HG03097 (cell line): ENCODE data around the gene SCAI.
"Not testable (repeated sequence)": the region's sequence is repeated elsewhere in the genome, so short reads cannot be mapped to it uniquely, and the experiment has no call there.

Experiments used
- ATAC-seq: cut with Tn5 transposase; IDR thresholded peaks from one replicate; pipeline ENCODE4 v1.9.1; 2021; ENCODE audit not compliant: unreplicated experiment, low FRiP score

The SCAI gene

DNA sequence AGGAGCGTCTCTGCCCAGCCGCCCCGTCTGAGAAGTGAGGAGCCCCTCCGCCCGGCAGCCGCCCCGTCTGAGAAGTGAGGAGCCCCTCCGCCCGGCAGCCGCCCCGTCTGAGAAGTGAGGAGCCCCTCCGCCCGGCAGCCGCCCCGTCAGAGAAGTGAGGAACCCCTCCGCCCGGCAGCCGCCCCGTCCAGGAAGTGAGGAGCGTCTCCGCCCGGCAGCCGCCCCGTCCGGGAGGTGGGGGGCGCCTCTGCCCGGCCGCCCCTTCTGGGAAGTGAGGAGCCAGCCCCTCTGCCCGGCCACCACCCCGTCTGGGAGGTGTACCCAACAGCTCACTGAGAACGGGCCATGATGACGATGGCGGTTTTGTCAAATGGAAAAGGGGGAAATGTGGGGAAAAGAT lies 34.8 kb downstream of the SCAI start:
- not testable (repeated sequence) for ATAC-seq

DNA sequence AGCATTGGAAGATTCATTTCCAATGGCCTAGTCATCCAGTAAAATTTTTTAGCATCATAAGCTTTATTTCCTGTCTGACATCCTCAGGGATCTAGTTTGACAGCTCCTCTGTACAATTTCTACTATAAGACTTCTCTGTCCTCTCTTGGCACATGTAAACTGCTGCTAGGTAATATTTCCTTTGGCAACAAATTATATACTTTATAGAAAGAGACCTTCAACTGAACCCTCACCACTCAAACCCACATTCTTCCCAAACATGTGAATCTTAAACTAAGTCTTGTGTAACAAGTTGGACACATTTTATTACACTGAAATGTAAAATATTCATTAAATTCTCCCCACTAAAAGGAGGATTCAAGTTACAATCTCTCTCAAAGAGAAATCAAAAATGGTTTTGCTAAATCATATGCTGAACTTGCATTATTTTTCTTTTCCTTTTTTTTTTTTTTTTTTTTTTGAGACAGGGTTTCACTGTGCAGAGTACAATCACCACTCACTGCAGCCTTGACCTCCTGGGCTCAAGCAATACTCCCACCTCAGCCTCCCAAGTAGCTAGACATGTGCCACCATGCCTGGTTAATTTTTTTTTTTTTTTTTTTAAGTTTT lies 36.9 kb downstream of the SCAI start:
- no peak for ATAC-seq

- ATAC-seq, result no peak
These were observed 39.4 kb downstream of the SCAI start for GRCh38 chr9:125103770-125104460.

- ATAC-seq, result no peak
These were observed 40.3 kb downstream of the SCAI start for GRCh38 chr9:125103021-125103420.

DNA sequence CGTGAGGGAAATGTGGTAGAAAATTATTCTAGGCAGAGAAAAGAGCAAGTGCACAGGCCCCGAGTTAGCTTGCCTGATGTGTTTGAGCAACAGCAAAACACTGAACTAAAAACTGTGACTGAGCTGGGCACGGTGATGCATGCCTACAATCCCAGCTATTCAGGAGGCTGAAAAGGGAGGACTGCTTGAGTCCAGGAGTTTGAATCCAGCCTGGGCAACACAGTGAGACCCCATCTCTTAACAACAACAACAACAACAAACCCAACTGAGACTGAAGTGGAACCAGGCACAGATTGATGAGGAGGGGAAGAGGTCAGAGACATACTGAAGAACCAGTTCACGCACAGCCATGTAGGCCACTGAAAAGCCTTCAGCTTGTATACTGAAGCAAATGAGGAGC lies 42.5 kb downstream of the SCAI start:
- ATAC-seq, result no peak

- ATAC-seq, result no peak
These were observed 43.5 kb downstream of the SCAI start for GRCh38 chr9:125099816-125100215.

DNA sequence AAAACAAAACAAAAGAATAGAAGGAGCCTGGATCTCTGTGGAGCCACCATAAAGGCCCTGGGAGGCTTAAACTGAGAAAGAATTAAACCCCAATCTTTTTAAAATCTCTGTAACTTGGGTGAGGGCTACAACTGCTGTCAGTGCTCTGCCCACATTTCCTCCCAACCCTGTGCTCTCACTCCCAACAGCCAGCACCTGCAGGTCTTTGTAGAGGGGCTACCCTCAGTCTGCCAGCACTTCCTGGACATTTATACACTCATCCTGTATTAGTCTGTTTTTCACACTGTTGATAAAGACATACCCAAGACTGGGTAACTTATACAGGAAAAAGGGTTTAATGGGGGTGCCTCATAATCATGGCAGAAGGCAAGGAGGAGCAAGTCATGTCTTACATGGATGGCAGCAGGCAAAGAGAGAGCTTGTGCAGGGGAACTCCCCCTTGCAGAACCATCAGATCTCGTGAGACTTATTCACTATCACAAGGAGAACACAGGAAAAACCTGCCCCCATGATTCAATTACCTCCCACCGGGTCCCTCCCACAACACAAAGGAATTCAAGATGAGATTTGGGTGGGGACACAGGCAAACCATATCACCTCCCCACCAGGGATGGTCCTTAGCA lies 47.4 kb downstream of the SCAI start:
- no peak for ATAC-seq

- ATAC-seq, result no peak
These were observed 52.2 kb downstream of the SCAI start for GRCh38 chr9:125091121-125091520.

DNA sequence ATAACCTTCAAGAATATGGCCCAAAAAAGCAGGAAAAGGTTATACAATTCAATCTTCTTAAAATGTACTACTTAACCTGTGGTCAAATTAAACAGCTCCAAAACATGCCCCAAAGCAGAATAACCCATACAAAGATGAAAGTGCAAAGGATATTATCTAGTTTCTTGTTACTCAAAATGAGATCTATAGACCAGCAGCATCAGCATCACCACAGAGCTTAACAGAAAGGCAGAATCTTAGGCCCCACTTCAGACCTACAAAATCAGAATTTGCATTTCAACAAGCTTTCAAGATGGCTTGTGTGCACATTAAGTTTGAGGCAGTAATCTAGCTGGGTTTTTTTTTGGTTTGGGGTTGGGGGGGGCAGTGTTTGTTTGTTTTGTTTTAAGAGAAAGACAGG lies 54.0 kb downstream of the SCAI start:
- ATAC-seq, result no peak

GRCh38 chr9:125088752-125089151 lies 54.6 kb downstream of the SCAI start:
- ATAC-seq, result no peak

DNA sequence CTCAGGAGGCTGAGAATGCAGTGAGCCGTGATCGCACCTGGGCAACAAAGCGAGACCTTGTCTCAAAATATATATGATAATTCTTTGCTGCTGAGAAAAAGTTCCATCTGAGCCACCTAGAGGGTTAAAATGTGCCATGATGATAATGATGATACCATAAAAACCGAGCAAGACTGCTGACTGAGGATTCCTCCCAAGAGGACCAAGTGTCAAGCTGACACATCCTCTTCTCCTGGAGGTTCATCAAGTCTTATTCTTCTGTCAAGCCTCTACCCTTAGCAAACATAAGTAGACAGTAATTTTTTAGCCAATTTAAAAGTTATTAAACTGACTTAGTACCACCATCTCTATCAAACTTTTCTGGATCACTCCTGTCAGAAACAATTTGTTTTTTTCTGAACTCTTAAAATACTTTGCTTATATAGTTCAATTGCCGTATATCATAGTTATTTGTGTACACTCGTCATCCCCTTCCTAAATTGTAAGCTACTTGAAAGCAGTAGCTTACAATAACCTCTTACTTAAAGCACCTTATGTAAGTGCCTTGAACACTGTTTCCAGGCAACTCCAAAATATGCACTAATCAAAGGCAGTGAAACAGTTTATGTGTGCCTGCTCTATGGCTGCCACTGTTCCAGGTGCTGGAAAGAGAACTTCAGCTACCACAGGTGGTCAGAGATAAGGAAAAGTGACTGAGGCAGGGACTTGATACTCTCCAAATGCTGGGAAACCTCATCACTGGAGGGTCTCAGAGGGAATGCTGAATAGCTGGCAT lies 57.4 kb downstream of the SCAI start:
- ATAC-seq, result no peak

GRCh38 chr9:125082197-125082596 lies 61.1 kb downstream of the SCAI start:
- ATAC-seq, result not testable (repeated sequence)

DNA sequence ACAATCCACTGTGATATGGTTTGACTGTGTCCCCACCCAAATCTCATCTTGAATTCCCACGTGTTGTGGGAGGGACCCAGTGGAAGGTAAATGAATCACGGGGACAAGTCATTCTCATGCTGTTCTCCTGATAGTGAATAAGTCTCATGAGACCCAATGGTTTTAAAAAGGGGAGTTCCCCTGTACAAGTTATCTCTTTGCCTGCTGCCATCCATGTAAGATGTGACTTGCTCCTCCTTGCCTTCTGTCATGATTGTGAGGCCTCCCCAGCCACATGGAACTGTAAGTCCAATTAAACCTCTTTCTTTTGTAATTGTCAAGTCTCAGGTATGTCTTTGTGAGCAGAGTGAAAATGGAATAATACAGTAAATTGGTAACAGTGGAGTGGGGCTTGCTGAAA lies 62.5 kb downstream of the SCAI start:
- not testable (repeated sequence) for ATAC-seq

- ATAC-seq, result no peak
These were observed 63.4 kb downstream of the SCAI start for GRCh38 chr9:125079931-125080330.

- no peak for ATAC-seq
These were observed 67.3 kb downstream of the SCAI start for GRCh38 chr9:125075997-125076396.

- no peak for ATAC-seq
These were observed 68.4 kb downstream of the SCAI start for GRCh38 chr9:125074976-125075375.

DNA sequence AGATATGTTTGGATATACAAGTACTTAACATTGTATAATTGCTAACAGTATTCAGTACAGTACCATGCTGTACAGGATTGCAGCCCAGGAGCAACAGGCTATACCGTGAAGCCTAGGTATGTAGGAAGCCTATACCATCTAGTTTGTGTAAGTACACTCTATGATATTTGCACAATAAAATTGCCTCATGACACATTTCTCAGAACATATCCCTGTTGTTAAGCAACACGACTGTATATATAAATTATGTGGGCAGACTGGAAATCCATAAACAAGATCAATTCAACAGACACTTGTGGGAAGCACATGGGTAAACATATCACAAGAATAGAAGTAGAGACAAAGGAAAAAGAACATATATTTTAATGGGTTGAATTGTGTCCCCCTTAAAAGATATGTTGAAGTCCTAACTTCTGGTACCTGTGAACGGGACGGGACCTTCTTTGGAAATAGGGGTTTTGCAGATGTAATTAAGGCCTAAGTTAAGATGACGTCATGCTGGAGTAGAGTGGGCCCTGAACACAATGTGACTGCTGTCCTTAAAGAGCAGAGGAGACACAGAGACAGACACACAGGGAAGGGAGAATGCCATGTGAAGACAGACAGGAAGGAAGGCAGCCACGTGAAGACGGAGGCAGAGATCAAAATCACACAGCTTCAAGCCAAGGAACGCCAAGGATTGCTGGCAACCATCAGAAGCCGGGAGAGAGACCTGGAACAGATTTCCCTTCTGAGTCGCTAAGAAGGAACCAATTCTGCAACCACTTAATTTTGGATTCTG lies 76.3 kb downstream of the SCAI start:
- ATAC-seq, result no peak

- ATAC-seq, result no peak
These were observed 81.9 kb downstream of the SCAI start for GRCh38 chr9:125061391-125061790.

DNA sequence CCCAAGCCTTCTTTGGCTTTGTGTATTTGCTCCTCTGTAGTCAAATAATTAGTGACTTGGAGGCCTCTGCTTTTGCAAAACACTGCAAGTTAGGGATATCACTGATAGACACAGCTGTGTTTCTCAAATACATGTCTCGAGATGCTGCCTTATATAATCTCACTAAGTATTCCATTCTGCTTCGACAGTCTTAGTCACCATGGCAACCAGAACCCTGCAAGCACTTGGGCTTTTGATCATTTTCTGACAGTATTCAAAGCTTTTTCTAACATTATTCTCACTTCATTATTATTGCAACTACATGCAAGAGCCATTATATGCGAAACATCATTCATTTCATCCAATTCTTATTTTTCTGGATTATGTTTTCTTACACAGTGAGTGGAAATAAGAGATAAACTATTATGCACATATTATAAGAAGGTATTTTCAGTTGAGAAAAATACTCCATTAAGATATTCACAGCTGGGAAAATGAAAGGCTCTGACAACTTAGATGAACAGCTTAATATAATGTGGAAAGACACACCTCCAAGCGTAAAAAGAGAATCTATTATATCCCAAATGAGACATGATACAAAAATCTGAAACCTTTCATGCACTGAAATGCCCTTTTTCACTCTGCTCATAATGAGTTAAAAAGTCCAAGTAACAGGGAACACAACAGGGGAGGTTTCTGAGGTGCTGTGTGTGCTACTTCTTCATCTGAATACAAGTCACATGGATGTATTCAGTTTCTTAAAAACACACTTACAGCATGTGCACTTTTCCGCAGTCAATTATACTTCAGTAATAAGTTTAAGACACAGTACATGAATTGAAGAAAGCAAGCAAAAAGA lies 93.9 kb downstream of the SCAI start:
- ATAC-seq, result no peak

- ATAC-seq, result no peak
These were observed 99.7 kb downstream of the SCAI start for GRCh38 chr9:125043631-125044030.
